ENCODE measurements around the gene ANO10.

Gene ANO10

GRCh38 chr3:43391621-43392020 is 230.2 kb downstream of the ANO10 start:
- CTCF ChIA-PET, result no interaction called here
- TF ChIP-seq CTCF (IDR thresholded peaks at IDR 0.05; ENCODE audit: control extremely low read depth, extremely low read depth, low read depth, missing control alignments), result no peak
- DNase-seq (ENCODE audit: extremely low spot score), result no peak
- POLR2A ChIA-PET, result no interaction called here

- DNase-seq (ENCODE audit: extremely low spot score), result no peak
Observed at GRCh38 chr3:43390255-43390588, 231.6 kb downstream of the ANO10 start.

GRCh38 chr3:43389388-43390254 is 232.2 kb downstream of the ANO10 start:
- TF ChIP-seq CTCF (IDR thresholded peaks at IDR 0.05; ENCODE audit: control extremely low read depth, extremely low read depth, low read depth, missing control alignments), result no peak
- no peak for DNase-seq (ENCODE audit: extremely low spot score)
- ChIA-PET POLR2A (no interaction called here), CTCF (interaction anchor here (0.7 to 1.7 kb wide), 6 partner anchors 9 to 114 kb away, joined by 3 to 5 read pairs (median 4); no protein-coding TSS in a partner anchor)

More at GRCh38 chr3:43390255-43390588, 231.6 kb downstream of the ANO10 start:
- POLR2A ChIA-PET, result no interaction called here
- no peak for TF ChIP-seq CTCF (IDR thresholded peaks at IDR 0.05; ENCODE audit: control extremely low read depth, extremely low read depth, low read depth, missing control alignments)
- CTCF ChIA-PET, result interaction anchor here (1.5 kb wide), 1 partner anchor 12 kb away, joined by 5 read pairs; no protein-coding TSS in a partner anchor

- POLR2A ChIA-PET, result no interaction called here
- CTCF ChIA-PET, result interaction anchor here (0.7 to 1.7 kb wide), 7 partner anchors 8 to 114 kb away, joined by 3 to 5 read pairs (median 4); no protein-coding TSS in a partner anchor
- DNase-seq (ENCODE audit: extremely low spot score), result no peak
- TF ChIP-seq CTCF (IDR thresholded peaks at IDR 0.05; ENCODE audit: control extremely low read depth, extremely low read depth, low read depth, missing control alignments), result no peak
Observed at GRCh38 chr3:43388915-43389314, 232.9 kb downstream of the ANO10 start.

- TF ChIP-seq CTCF (IDR thresholded peaks at IDR 0.05; ENCODE audit: control extremely low read depth, extremely low read depth, low read depth, missing control alignments), result no peak
- DNase-seq (ENCODE audit: extremely low spot score), result no peak
- ChIA-PET CTCF (interaction anchor here (0.9 to 1.7 kb wide), 4 partner anchors 10 to 165 kb away, joined by 3 to 4 read pairs (median 3); no protein-coding TSS in a partner anchor), POLR2A (interaction anchor here (0.5 kb wide), 1 partner anchor 27 kb away, joined by 8 read pairs; no protein-coding TSS in a partner anchor)
Observed at GRCh38 chr3:43388175-43388574, 233.6 kb downstream of the ANO10 start.

- POLR2A ChIA-PET, result no interaction called here
- no peak for DNase-seq (ENCODE audit: extremely low spot score)
- TF ChIP-seq CTCF (IDR thresholded peaks at IDR 0.05; ENCODE audit: control extremely low read depth, extremely low read depth, low read depth, missing control alignments), result no peak
- CTCF ChIA-PET, result interaction anchor here (1.2 to 2.3 kb wide), 3 partner anchors 13 to 418 kb away, joined by 3 to 8 read pairs (median 7); no protein-coding TSS in a partner anchor
Observed at GRCh38 chr3:43379343-43379742, 242.5 kb downstream of the ANO10 start.
